ENCODE results near the gene PLEKHG5. TPM values are rescaled to one million over a fixed set of nuclear protein-coding genes. Genes with fewer than 3 reads are reported as not detected.

PLEKHG5 gene
- total RNA-seq, 1 experiment from 2014 or later, result 32.3 TPM

- no peaks in the 10 kb centered on the region for H3K36me3 Mint-ChIP-seq (ENCODE audit: insufficient read depth, unreplicated experiment)
- no TSS peak for BruUV-seq (replicated peaks)
- ChIA-PET POLR2A (interaction anchor here (1.0 to 1.5 kb wide), 3 partner anchors 10 to 67 kb away, joined by 3 to 5 read pairs (median 3); partner anchors contain the start of gene ZBTB48), CTCF (interaction anchor here (0.5 kb wide), 1 partner anchor 27 kb away, joined by 4 read pairs; no protein-coding TSS in a partner anchor)
- TF ChIP-seq CTCF (IDR thresholded peaks at IDR 0.05; ENCODE audit: unreplicated experiment), result no peak
- H3K27ac Mint-ChIP-seq (ENCODE audit: low read depth, unreplicated experiment), result no peak overlapping the region
- H3K4me1 Mint-ChIP-seq (ENCODE audit: insufficient read depth, unreplicated experiment), result no peaks in the 10 kb centered on the region
- H3K27me3 Mint-ChIP-seq (ENCODE audit: insufficient read depth, unreplicated experiment), result no peaks in the 10 kb centered on the region
- no peak for DNase-seq (ENCODE audit: unreplicated experiment)
- H3K9me3 Mint-ChIP-seq (ENCODE audit: unreplicated experiment), result no peaks in the 10 kb centered on the region
- intact Hi-C loops (cut with micrococcal nuclease), result no loop called here
- H3K4me3 Mint-ChIP-seq (ENCODE audit: unreplicated experiment), result no peak overlapping the region
Measured at GRCh38 chr1:6512908-6513280, 21.4 kb upstream of the PLEKHG5 start.

- ChIA-PET POLR2A (interaction anchor here (1.0 kb wide), 2 partner anchors 44 to 67 kb away, joined by 3 read pairs; partner anchors contain the start of gene ZBTB48), CTCF (interaction anchor here (0.7 kb wide), 1 partner anchor 24 kb away, joined by 4 read pairs; no protein-coding TSS in a partner anchor)
- Mint-ChIP-seq H3K9me3 (ENCODE audit: unreplicated experiment) (no peaks in the 10 kb centered on the region), H3K4me1 (ENCODE audit: insufficient read depth, unreplicated experiment) (no peaks in the 10 kb centered on the region), H3K27ac (ENCODE audit: low read depth, unreplicated experiment) (no peak overlapping the region), H3K36me3 (ENCODE audit: insufficient read depth, unreplicated experiment) (no peaks in the 10 kb centered on the region), H3K4me3 (ENCODE audit: unreplicated experiment) (no peak overlapping the region), H3K27me3 (ENCODE audit: insufficient read depth, unreplicated experiment) (no peaks in the 10 kb centered on the region)
- no TSS peak for BruUV-seq (replicated peaks)
- no peak for TF ChIP-seq CTCF (IDR thresholded peaks at IDR 0.05; ENCODE audit: unreplicated experiment)
- intact Hi-C loops (cut with micrococcal nuclease), result no loop called here
- DNase-seq (ENCODE audit: unreplicated experiment), result no peak
Measured at GRCh38 chr1:6512245-6512907, 20.9 kb upstream of the PLEKHG5 start.

- Mint-ChIP-seq H3K4me3 (ENCODE audit: unreplicated experiment) (no peak overlapping the region), H3K27me3 (ENCODE audit: insufficient read depth, unreplicated experiment) (no peaks in the 10 kb centered on the region), H3K9me3 (ENCODE audit: unreplicated experiment) (no peaks in the 10 kb centered on the region), H3K27ac (ENCODE audit: low read depth, unreplicated experiment) (no peak overlapping the region), H3K36me3 (ENCODE audit: insufficient read depth, unreplicated experiment) (no peaks in the 10 kb centered on the region), H3K4me1 (ENCODE audit: insufficient read depth, unreplicated experiment) (no peaks in the 10 kb centered on the region)
- BruUV-seq (replicated peaks), result no TSS peak
- ChIA-PET CTCF (interaction anchor here (0.7 kb wide), 1 partner anchor 23 kb away, joined by 4 read pairs; no protein-coding TSS in a partner anchor), POLR2A (no interaction called here)
- intact Hi-C loops (cut with micrococcal nuclease), result no loop called here
- no peak for DNase-seq (ENCODE audit: unreplicated experiment)
- no peak for TF ChIP-seq CTCF (IDR thresholded peaks at IDR 0.05; ENCODE audit: unreplicated experiment)
Measured at GRCh38 chr1:6511561-6512244, 20.2 kb upstream of the PLEKHG5 start.

- no peak for TF ChIP-seq CTCF (IDR thresholded peaks at IDR 0.05; ENCODE audit: unreplicated experiment)
- no TSS peak for BruUV-seq (replicated peaks)
- Mint-ChIP-seq H3K4me3 (ENCODE audit: unreplicated experiment) (no peak overlapping the region), H3K36me3 (ENCODE audit: insufficient read depth, unreplicated experiment) (no peaks in the 10 kb centered on the region), H3K9me3 (ENCODE audit: unreplicated experiment) (no peaks in the 10 kb centered on the region), H3K27ac (ENCODE audit: low read depth, unreplicated experiment) (no peak overlapping the region), H3K27me3 (ENCODE audit: insufficient read depth, unreplicated experiment) (no peaks in the 10 kb centered on the region), H3K4me1 (ENCODE audit: insufficient read depth, unreplicated experiment) (no peaks in the 10 kb centered on the region)
- ChIA-PET CTCF (no interaction called here), POLR2A (interaction anchor here (0.9 kb wide), 1 partner anchor 10 kb away, joined by 3 read pairs; no protein-coding TSS in a partner anchor)
- intact Hi-C loops (cut with micrococcal nuclease), result no loop called here
- DNase-seq (ENCODE audit: unreplicated experiment), result no peak
Measured at GRCh38 chr1:6511056-6511455, 19.6 kb upstream of the PLEKHG5 start.
